ENCODE results near the gene AQP4.

DNA sequence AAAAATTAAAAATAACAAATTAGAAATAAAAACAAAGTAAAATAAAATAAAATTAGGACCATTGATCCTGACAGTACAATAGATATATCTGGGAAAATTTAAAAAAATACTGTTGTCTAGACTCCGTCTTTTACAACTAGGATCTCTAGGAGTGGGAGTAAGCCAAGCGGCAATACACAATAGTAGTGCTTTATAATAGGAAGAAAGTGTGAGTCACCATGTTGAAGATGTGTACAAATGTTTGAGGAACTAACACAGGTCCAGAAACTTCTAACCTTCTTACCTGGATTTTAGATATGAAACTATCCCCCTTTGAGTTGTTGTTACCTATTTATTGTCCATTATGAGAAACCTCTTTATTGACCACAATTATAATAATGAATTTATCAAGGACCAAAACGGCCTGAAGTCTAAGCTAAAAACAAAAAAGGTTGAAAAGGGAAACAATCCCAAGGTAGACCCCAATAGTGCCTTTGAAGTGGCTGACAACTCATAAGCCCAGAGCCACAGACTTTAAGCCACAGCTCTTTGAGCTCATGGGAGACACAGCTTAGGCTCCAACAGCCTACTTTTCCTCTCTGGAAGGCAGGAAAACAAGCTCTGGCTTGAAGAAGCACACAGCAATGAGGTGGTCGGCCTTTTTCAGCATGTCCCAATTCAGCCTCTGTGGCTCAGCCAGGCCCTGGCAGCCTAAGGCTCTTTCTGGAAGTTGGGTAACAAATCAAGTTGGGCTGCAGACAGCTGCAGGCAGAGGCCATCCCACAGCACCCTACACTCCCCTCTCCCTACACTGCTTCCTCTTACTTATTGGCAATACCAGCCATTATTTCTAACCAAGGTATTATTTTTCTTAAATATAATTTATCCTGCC is 62.9 kb downstream of the AQP4 start:
- TF ChIP-seq ZNF114 (tag by site-specific recombination; IDR thresholded peaks at IDR 0.05) (no peak), ZNF274 (IDR thresholded peaks at IDR 0.05; ENCODE audit: low read length) (no peak), ZNF274 (tag by site-specific recombination; IDR thresholded peaks at IDR 0.05; ENCODE audit: borderline replicate concordance) (no peak), CTCF (tag by site-specific recombination; IDR thresholded peaks at IDR 0.05) (no peak), ZNF639 (tag by site-specific recombination; IDR thresholded peaks at IDR 0.05) (no peak), OSR2 (tag by site-specific recombination; IDR thresholded peaks at IDR 0.05) (no peak), BCL11A (tag by site-specific recombination; IDR thresholded peaks at IDR 0.05; ENCODE audit: low read depth) (no peak), ZNF223 (tag by site-specific recombination; IDR thresholded peaks at IDR 0.05) (no peak), ZFHX2 (tag by site-specific recombination; conservative IDR thresholded peaks at IDR 0.05) (no peak), ZNF785 (tag by site-specific recombination; IDR thresholded peaks at IDR 0.05) (no peak), BCL11B (tag by site-specific recombination; IDR thresholded peaks at IDR 0.05; ENCODE audit: low read depth) (no peak), ZBTB1 (tag by site-specific recombination; IDR thresholded peaks at IDR 0.05) (no peak), ATF2 (tag by site-specific recombination; IDR thresholded peaks at IDR 0.05; ENCODE audit: low read depth) (no peak)
- TF ChIP-seq, protein P1, sequence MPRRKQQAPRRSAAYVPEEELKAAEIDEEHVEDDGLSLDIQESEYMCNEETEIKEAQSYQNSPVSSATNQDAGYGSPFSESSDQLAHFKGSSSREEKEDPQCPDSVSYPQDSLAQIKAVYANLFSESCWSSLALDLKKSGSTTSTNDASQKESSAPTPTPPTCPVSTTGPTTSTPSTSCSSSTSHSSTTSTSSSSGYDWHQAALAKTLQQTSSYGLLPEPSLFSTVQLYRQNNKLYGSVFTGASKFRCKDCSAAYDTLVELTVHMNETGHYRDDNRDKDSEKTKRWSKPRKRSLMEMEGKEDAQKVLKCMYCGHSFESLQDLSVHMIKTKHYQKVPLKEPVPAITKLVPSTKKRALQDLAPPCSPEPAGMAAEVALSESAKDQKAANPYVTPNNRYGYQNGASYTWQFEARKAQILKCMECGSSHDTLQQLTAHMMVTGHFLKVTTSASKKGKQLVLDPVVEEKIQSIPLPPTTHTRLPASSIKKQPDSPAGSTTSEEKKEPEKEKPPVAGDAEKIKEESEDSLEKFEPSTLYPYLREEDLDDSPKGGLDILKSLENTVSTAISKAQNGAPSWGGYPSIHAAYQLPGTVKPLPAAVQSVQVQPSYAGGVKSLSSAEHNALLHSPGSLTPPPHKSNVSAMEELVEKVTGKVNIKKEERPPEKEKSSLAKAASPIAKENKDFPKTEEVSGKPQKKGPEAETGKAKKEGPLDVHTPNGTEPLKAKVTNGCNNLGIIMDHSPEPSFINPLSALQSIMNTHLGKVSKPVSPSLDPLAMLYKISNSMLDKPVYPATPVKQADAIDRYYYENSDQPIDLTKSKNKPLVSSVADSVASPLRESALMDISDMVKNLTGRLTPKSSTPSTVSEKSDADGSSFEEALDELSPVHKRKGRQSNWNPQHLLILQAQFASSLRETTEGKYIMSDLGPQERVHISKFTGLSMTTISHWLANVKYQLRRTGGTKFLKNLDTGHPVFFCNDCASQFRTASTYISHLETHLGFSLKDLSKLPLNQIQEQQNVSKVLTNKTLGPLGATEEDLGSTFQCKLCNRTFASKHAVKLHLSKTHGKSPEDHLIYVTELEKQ (tag by site-specific recombination; IDR thresholded peaks at IDR 0.05; ENCODE audit: borderline replicate concordance): no peak
- TF ChIP-seq, protein P2, sequence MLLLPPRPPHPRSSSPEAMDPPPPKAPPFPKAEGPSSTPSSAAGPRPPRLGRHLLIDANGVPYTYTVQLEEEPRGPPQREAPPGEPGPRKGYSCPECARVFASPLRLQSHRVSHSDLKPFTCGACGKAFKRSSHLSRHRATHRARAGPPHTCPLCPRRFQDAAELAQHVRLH (tag by site-specific recombination; IDR thresholded peaks at IDR 0.05): no peak
